PC-3 (cell line): Measurements from ENCODE around the gene DEFB129.

Experiments
- CTCF ChIP-seq: fragments of 300-600 bp; sonication (generic); conservative IDR thresholded peaks from 2 replicates; pipeline ENCODE4 v1.5.1; 2017; ENCODE audit warnings: antibody characterized with exemption, low read depth, mild to moderate bottlenecking, low read length
- EZH2 ChIP-seq: fragments of 300-600 bp; sonication (generic); IDR thresholded peaks from one replicate; pipeline ENCODE4 v1.6.1; 2017; ENCODE audit warnings: antibody characterized with exemption, mild to moderate bottlenecking, low read length; ENCODE audit not compliant: unreplicated experiment
- EZH2phosphoT487 ChIP-seq: fragments of 300-600 bp; sonication (generic); IDR thresholded peaks from 2 replicates; pipeline ENCODE4 v1.6.1; 2018; ENCODE audit warnings: mild to moderate bottlenecking, antibody characterized with exemption, low read length, borderline replicate concordance

- TF ChIP-seq EZH2phosphoT487, result no peak
- no peak for TF ChIP-seq CTCF
- no peak for TF ChIP-seq EZH2
Measured at GRCh38 chr20:198225-198624, 28.8 kb upstream of the DEFB129 start.
